Tibial nerve (tissue), 4 donors: Measurements from ENCODE around the gene GPR108. TPM values are rescaled to one million over a fixed set of nuclear protein-coding genes. Genes with fewer than 3 reads are reported as not detected.
"Not testable (repeated sequence)": the region's sequence is repeated elsewhere in the genome, so short reads cannot be mapped to it uniquely, and the experiment has no call there.

Experiments
- DNase-seq, 2 donors: peaks; one replicate each; pipeline ENCODE4 v3.0.0-alpha.2; 2019; ENCODE audit warnings: low spot score in 2 of 2
- H3K27ac ChIP-seq, 4 donors: fragments of 200-600 bp; sonication (generic) in 3 of 4; one replicate each; pipeline ENCODE4 v1.5.1; 2017 to 2019; ENCODE audit warnings: mild to moderate bottlenecking in 1 of 4
- H3K27me3 ChIP-seq, 2 donors: fragments of 200-600 bp; sonication (generic) in 1 of 2; one replicate each; pipeline versions ENCODE4 v1.5.1 to v1.6.0; 2017 to 2019
- H3K36me3 ChIP-seq, 3 donors: fragments of 200-600 bp; sonication (generic); one replicate each; pipeline ENCODE4 v1.5.1; 2018 to 2019
- H3K4me1 ChIP-seq, 4 donors: fragments of 200-600 bp; sonication (generic) in 3 of 4; one replicate each; pipeline ENCODE4 v1.5.1; 2017 to 2019
- H3K4me3 ChIP-seq, 4 donors: fragments of 200-600 bp; sonication (generic) in 3 of 4; one replicate each; pipeline ENCODE4 v1.5.1; 2017 to 2019; ENCODE audit warnings: mild to moderate bottlenecking in 1 of 4, moderate library complexity in 1 of 4
- H3K9me3 ChIP-seq, 4 donors: fragments of 200-600 bp; sonication (generic) in 3 of 4; one replicate each; pipeline ENCODE4 v1.5.1; 2017 to 2019
- CTCF ChIP-seq, 5 experiments: fragments of 200-600 bp in 3 of 5; fragments of 450-650 bp in 2 of 5; sonication (generic) in 3 of 5; IDR thresholded peaks; one replicate each; pipeline ENCODE4 v1.5.1; 2016 to 2019; ENCODE audit warnings: antibody characterized with exemption in 5 of 5, mild to moderate bottlenecking in 3 of 5, moderate library complexity in 2 of 5
- EP300 ChIP-seq, 2 donors: sonication (generic); formaldehyde crosslinking; IDR thresholded peaks; one replicate each; pipeline ENCODE4 v1.6.1; 2017; ENCODE audit warnings: antibody characterized with exemption in 2 of 2, mild to moderate bottlenecking in 1 of 2
- POLR2A ChIP-seq, 2 donors: fragments of 450-650 bp; IDR thresholded peaks; one replicate each; pipeline ENCODE4 v1.6.1; 2017; ENCODE audit warnings: antibody characterized with exemption in 2 of 2, mild to moderate bottlenecking in 2 of 2, moderate library complexity in 2 of 2
- WGBS, 2 donors: methylation state at CpG; one replicate each; pipeline ENCODE4 v1.1.5; 2018; 5-methylcytosine and 5-hydroxymethylcytosine counted together
- total RNA-seq, 4 donors: library from RNA; depleted of rRNA; stranded (reverse); fragments of >200 nt; gene quantifications; one replicate each; pipeline ENCODE4 v1.1.0, GENCODE V29; 2016

GPR108 gene
- total RNA-seq, 4 donors from 2014 or later = 53.4 to 79.2 (median 65.9) TPM

GRCh38 chr19:6710273-6711077 is 26.9 kb downstream of the GPR108 start:
- TF ChIP-seq CTCF (IDR thresholded peaks at IDR 0.05) = no peak
- no peak for TF ChIP-seq POLR2A (IDR thresholded peaks at IDR 0.05)
- no peak for TF ChIP-seq EP300 (IDR thresholded peaks at IDR 0.05)
- no peak for DNase-seq
- Histone ChIP-seq H3K27me3 (peaks cover 0 to 28% of the 10 kb centered on the region in 2 donors), H3K4me3 (no peak overlapping the region), H3K27ac (no peak overlapping the region), H3K36me3 (peaks cover 0 to 30% (median 0%) of the 10 kb centered on the region in 3 donors), H3K9me3 (no peaks in the 10 kb centered on the region), H3K4me1 (no peaks in the 10 kb centered on the region)
- 12 to 20% methylated on average over 30 of the region's 30 CpGs for WGBS, 2 donors

GRCh38 chr19:6709549-6709948 is 27.8 kb downstream of the GPR108 start:
- H3K36me3 ChIP-seq = peaks cover 0 to 30% (median 0%) of the 10 kb centered on the region in 3 donors
- no peak overlapping the region for H3K4me3 ChIP-seq
- DNase-seq = no peak
- peaks cover 0 to 28% of the 10 kb centered on the region in 2 donors for H3K27me3 ChIP-seq
- 49 to 50% methylated on average over 14 of the region's 14 CpGs for WGBS, 2 donors
- TF ChIP-seq CTCF (IDR thresholded peaks at IDR 0.05) = no peak
- TF ChIP-seq POLR2A (IDR thresholded peaks at IDR 0.05) = no peak
- no peak for TF ChIP-seq EP300 (IDR thresholded peaks at IDR 0.05)
- no peaks in the 10 kb centered on the region for H3K9me3 ChIP-seq
- H3K27ac ChIP-seq = no peak overlapping the region
- no peaks in the 10 kb centered on the region for H3K4me1 ChIP-seq

- not testable (repeated sequence) for H3K9me3 ChIP-seq, DNase-seq, H3K4me1 ChIP-seq, H3K27ac ChIP-seq, H3K4me3 ChIP-seq
- Histone ChIP-seq H3K27me3 (peaks cover 0 to 28% of the 10 kb centered on the region in 2 donors), H3K36me3 (peaks cover 0 to 30% (median 0%) of the 10 kb centered on the region in 3 donors)
- WGBS, 2 donors = 86 to 90% methylated on average over 12 of the region's 12 CpGs
Measured at GRCh38 chr19:6708913-6709312, 28.5 kb downstream of the GPR108 start.

GRCh38 chr19:6708346-6708745 is 29.0 kb downstream of the GPR108 start:
- Histone ChIP-seq H3K27me3 (peaks cover 0 to 28% of the 10 kb centered on the region in 2 donors), H3K36me3 (peaks cover 0 to 30% (median 0%) of the 10 kb centered on the region in 3 donors), H3K27ac (no peak overlapping the region), H3K4me1 (no peaks in the 10 kb centered on the region), H3K4me3 (no peak overlapping the region), H3K9me3 (no peaks in the 10 kb centered on the region)
- DNase-seq = no peak
- 70 to 76% methylated on average over 3 of the region's 3 CpGs for WGBS, 2 donors
- no peak for TF ChIP-seq CTCF (IDR thresholded peaks at IDR 0.05)
- no peak for TF ChIP-seq EP300 (IDR thresholded peaks at IDR 0.05)
- no peak for TF ChIP-seq POLR2A (IDR thresholded peaks at IDR 0.05)

GRCh38 chr19:6707658-6708018 is 29.7 kb downstream of the GPR108 start:
- WGBS, 2 donors = 52 to 70% methylated on average over 13 to 14 of the region's 16 CpGs
- no peaks in the 10 kb centered on the region for H3K4me1 ChIP-seq
- TF ChIP-seq EP300 (IDR thresholded peaks at IDR 0.05) (no peak), POLR2A (IDR thresholded peaks at IDR 0.05) (no peak), CTCF (IDR thresholded peaks at IDR 0.05) (no peak)
- peaks cover 0 to 25% (median 0%) of the 10 kb centered on the region in 3 donors for H3K36me3 ChIP-seq
- no peaks in the 10 kb centered on the region for H3K9me3 ChIP-seq
- no peak overlapping the region for H3K4me3 ChIP-seq
- no peak overlapping the region for H3K27ac ChIP-seq
- H3K27me3 ChIP-seq = peaks cover 0 to 28% of the 10 kb centered on the region in 2 donors
- DNase-seq = no peak
